AG09309 (cell line): ENCODE data around the gene ACO2.

Experiments
- DNase-seq: peaks from one replicate; pipeline ENCODE4 v3.0.0-alpha.2; 2010; ENCODE audit warnings: low read depth
- H3K4me3 ChIP-seq: 2 replicates; pipeline ENCODE4 v1.5.1; 2011; ENCODE audit warnings: mild to moderate bottlenecking, low read depth, low read length, moderate library complexity; ENCODE audit not compliant: control insufficient read depth
- TF ChIP-seq, protein P1 (sequence below): IDR thresholded peaks from 2 replicates; pipeline ENCODE4 v1.5.1; 2011; ENCODE audit warnings: mild to moderate bottlenecking, low read depth, low read length, inconsistent platforms; ENCODE audit not compliant: insufficient read depth, control insufficient read depth; ENCODE audit errors: missing control alignments

ACO2 gene

DNA sequence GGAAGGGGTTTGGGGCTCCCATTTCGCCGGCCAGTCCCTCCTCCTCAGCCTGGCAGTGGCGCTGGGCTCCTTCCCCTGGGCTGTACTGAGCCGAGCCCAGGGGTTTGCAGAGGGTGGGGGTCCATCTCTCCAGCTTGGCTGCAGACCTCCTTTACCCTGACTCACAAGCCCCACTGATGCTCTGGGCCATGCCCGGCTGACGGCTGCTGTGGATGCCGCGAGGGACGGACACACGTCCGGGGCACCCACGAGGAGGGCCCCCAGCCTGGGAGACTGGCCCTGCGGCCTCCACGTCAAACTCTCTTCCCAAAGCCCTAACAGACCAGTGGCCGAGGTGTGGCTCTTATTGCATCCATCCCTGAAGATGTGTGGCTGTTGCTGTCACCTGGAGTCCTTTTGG lies 106.6 kb downstream of the ACO2 start:
- DNase-seq: no peak

GRCh38 chr22:41576877-41577276 lies 108.0 kb downstream of the ACO2 start:
- TF ChIP-seq, protein P1, sequence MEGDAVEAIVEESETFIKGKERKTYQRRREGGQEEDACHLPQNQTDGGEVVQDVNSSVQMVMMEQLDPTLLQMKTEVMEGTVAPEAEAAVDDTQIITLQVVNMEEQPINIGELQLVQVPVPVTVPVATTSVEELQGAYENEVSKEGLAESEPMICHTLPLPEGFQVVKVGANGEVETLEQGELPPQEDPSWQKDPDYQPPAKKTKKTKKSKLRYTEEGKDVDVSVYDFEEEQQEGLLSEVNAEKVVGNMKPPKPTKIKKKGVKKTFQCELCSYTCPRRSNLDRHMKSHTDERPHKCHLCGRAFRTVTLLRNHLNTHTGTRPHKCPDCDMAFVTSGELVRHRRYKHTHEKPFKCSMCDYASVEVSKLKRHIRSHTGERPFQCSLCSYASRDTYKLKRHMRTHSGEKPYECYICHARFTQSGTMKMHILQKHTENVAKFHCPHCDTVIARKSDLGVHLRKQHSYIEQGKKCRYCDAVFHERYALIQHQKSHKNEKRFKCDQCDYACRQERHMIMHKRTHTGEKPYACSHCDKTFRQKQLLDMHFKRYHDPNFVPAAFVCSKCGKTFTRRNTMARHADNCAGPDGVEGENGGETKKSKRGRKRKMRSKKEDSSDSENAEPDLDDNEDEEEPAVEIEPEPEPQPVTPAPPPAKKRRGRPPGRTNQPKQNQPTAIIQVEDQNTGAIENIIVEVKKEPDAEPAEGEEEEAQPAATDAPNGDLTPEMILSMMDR: peak; percentile 47
- no peak for DNase-seq
- H3K4me3 ChIP-seq: no peak overlapping the region

More for the DNA sequence above, 106.6 kb downstream of the ACO2 start:
- TF ChIP-seq, protein P1: no peak
- no peak overlapping the region for H3K4me3 ChIP-seq

- TF ChIP-seq, protein P1: no peak
- DNase-seq: no peak
- no peak overlapping the region for H3K4me3 ChIP-seq
Measured at GRCh38 chr22:41578114-41578513, 109.2 kb downstream of the ACO2 start.
